NCI-H146 treated with DMSO at 0.1 percent for 48 hours (cell line): ENCODE data around the gene SCAPER.
"Not testable (repeated sequence)": the region's sequence is repeated elsewhere in the genome, so short reads cannot be mapped to it uniquely, and the experiment has no call there.

ENCODE experiments used
- DNase-seq: peaks from one replicate; lab custom pipeline; 2025; ENCODE audit not compliant: unreplicated experiment; lab: John Stamatoyannopoulos, UW

Gene SCAPER

DNA sequence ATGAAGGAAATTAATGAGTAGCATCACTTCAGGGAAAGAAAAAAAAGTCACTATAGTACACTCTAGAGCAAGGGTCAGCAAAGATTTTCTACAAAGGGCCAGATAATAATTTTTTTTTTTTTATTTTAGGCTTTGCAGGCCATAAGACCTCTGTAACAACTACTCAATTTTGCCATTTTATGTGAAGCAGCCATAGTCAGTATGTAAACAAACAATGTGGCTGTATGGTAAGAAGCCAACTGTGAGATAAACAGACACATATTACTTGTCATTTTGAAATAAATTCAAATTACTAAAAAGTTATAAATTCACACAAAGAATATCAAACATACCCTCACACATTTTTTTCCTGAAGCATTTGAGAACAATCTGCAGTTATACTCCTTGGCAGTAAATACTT, 40.6 kb downstream of the SCAPER start:
- DNase-seq, result no peak

DNA sequence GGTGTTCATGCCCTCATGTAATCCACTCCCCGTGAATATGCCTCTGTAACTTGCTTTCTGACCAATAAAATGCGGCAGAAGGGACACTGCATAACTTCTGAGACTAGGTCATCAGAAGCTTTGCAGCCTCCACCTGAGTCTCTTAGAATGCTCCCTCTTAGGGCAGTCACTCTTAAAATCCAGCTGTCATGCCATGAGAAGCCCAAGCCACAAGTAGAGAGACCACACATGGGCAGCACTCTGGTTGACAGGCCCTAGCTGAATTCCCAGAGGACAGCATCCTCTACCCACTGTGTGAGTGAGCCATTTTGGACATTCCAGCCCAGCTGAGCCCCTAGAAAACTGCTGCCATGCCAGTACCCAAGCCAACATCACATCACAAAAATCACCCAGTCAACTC, 41.4 kb downstream of the SCAPER start:
- no peak for DNase-seq

DNA sequence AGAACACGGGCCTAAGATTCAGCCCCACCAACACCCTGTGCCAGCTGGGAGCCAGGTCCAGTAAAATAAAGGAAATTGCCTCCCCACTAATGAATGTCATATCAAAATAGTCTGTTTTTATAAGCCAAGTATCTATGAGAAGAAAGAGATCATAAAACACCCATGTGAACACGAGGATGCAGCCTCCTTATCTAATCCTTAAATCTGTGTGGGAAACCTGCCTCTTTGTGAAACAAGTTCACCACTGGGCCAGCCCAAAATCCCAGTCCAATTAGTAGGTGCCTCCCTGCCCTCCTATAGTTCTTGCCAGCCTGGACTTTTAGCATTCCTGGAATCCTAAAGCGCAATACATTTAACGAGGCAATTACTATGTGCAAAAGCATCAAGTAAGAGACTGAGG, 42.0 kb downstream of the SCAPER start:
- DNase-seq, result no peak

GRCh38 chr15:76861815-76862397, 43.2 kb downstream of the SCAPER start:
- DNase-seq, result no peak

DNA sequence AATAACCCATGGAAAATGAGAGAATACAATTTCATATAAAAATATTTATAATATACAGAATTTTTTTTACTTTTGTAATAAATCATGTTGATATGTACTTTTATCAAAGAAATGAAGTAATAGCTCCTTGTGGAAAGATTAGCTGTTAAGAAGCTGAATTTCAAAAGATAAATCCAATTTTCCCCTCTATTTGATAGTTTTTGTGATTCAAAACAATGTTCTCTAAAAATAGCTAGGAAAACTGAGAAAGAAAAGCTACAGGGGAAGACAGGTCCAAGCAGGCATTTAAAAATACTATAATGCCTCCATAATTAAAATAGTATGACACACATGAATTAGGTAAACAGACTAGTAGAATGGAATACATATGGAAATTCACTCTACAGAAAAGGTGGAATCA, 44.9 kb downstream of the SCAPER start:
- no peak for DNase-seq

- DNase-seq, result not testable (repeated sequence)
Measured at GRCh38 chr15:76850367-76850766, 54.8 kb downstream of the SCAPER start.

GRCh38 chr15:76846782-76847181, 58.4 kb downstream of the SCAPER start:
- DNase-seq, result no peak

- no peak for DNase-seq
Measured at GRCh38 chr15:76844096-76844495, 61.0 kb downstream of the SCAPER start.

DNA sequence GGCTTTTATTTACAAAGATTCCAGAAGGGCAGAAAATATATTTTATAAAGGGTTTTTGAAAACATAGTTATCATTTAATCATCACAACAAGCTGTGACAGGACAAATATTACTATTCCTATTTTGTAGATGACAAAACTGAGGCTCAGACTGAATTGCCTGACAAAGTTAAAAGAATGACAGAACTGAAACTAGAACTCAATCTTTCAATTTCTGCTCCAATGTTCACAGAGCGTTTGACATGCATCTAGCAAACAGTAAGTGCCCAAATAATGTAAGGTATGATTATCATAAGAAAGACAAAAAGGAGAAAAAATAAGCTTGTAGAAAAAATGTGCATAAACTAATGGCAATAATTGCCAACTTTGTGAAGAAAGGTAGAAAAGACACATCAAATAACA, 61.9 kb downstream of the SCAPER start:
- DNase-seq, result no peak

DNA sequence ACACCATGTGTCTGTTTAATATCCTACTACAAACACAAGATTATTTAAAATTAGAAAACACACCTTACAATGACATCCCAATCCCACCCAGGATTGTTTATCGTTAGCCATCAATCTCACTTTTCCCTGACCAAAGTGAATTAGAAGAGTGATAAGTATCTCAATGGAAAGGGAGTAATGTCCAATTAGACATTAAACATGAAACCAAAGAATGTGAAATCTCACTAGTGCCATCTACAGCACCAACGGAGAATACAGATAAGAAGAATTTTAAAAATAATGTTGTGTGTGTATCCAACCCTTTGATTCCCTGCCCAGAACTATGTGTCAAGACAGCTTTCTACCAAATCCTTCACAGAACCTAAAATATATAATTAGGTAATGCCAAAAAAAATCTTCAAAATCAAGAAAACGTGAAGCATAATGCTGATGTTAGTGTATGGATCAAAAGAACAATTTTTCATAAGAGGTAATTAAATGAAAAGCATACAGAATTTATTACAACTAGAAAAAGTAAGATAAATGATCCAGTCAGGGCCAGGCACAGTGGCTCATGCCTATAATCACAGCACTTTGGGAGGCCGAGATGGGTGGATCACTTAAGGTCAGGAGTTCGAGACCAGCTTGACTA, 64.2 kb downstream of the SCAPER start:
- peak; percentile 18 for DNase-seq

DNA sequence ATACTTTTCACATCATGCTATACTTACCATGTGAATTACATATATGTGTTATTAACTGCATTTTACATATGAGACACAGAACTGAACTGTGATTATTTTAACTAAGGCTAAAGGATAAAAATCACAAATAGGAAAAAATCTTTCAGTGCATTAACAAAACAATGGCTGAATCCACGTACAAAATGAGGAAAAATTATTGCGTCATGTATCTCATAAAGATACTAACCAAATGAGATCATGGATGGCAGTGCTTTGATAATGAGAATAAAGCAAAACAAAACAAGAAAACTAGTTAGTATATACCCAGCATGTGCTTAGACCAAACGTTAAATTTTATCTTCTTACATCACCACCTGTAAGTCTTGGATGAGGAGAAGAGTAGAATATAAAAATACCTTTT, 66.0 kb downstream of the SCAPER start:
- no peak for DNase-seq

GRCh38 chr15:76837474-76837873, 67.7 kb downstream of the SCAPER start:
- DNase-seq, result no peak

DNA sequence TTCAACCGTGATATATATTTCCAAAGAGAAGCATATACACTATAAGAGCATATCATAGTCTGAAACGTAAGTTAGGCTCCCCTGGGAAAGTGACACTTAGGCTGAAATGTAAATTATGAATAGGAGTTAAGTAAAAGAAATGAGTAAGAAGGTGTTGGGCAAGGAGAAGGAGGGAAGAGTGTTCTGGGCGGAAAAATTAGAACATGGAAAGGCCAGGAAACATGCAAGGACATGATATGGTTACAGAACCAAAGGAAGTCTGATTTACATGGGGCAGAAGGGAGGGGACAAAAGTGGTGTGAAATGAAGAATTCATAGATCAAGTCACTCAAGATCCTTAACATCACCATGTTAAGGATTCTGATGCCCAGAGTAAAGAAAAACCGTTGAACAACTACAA, 75.2 kb downstream of the SCAPER start:
- DNase-seq, result no peak

GRCh38 chr15:76823890-76824289, 81.2 kb downstream of the SCAPER start:
- DNase-seq, result peak; percentile 87

DNA sequence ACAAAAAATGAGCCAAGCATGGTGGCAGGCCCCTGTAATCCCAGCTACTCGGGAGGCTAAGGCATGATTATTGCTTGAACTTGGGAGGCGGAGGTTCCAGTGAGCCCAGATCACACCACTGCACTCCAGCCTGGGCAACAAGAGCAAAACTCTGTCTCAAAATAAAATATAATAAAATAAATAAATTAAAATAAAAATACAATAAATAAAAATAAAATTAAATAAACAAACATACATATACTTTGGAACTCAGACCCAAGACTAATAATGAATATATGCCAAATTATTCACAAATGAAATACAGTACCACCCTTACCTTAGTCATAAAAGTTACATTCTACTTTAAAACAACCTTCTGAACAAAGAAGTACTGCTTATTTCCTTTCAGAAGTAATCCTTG, 81.8 kb downstream of the SCAPER start:
- DNase-seq, result no peak

- not testable (repeated sequence) for DNase-seq
Measured at GRCh38 chr15:76818926-76819325, 86.2 kb downstream of the SCAPER start.

GRCh38 chr15:76815421-76815820, 89.7 kb downstream of the SCAPER start:
- DNase-seq, result no peak

- DNase-seq, result no peak
Measured at GRCh38 chr15:76812381-76812780, 92.8 kb downstream of the SCAPER start.

- no peak for DNase-seq
Measured at GRCh38 chr15:76809412-76810103, 95.6 kb downstream of the SCAPER start.

- DNase-seq, result no peak
Measured at GRCh38 chr15:76803049-76803571, 102.0 kb downstream of the SCAPER start.

DNA sequence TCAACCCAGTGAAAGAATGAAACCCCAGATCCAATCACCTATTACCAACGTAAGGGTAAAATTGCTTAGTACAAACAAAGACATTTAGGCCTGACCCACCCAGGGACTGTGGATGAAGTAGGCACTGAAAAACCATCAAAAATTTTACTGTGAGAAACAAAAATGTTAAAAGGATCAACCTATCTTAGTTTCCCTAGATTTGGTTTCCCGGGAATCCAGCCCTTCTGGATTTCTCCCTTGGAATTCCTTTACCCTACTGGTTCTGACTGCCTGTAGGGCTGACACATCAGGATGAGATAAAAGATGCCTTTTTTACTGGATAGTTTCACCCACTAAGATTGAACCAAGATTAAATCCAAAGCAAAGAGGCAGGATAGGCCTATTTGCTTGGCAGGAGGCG, 102.7 kb downstream of the SCAPER start:
- DNase-seq, result no peak

- DNase-seq, result no peak
Measured at GRCh38 chr15:76799760-76800159, 105.4 kb downstream of the SCAPER start.
